Upper lobe of left lung (tissue), 6 donors: ENCODE results near the gene PRF1. TPM values are rescaled to one million over a fixed set of nuclear protein-coding genes. Genes with fewer than 3 reads are reported as not detected.

ENCODE experiments used
- ATAC-seq, 2 donors: fragments of 200-7000 bp; cut with Tn5 transposase; one replicate each; pipeline ENCODE4 v1.9.1; 2022; ENCODE audit warnings: mild to moderate bottlenecking in 2 of 2, moderate library complexity in 2 of 2; ENCODE audit not compliant: low FRiP score in 2 of 2
- DNase-seq, 2 donors: peaks; one replicate each; pipeline ENCODE4 v3.0.0-alpha.2; 2019 to 2020
- H3K27ac ChIP-seq, 4 donors: fragments of 200-600 bp; sonication (generic); one replicate each; pipeline ENCODE4 v1.5.1; 2016 to 2019
- H3K27me3 ChIP-seq, 4 donors: fragments of 200-600 bp; sonication (generic); one replicate each; pipeline ENCODE4 v1.5.1; 2017 to 2019
- H3K36me3 ChIP-seq, 4 donors: fragments of 200-600 bp; sonication (generic); one replicate each; pipeline ENCODE4 v1.5.1; 2016 to 2019
- H3K4me1 ChIP-seq, 4 donors: fragments of 200-600 bp; sonication (generic); one replicate each; pipeline ENCODE4 v1.5.1; 2018 to 2019
- H3K4me3 ChIP-seq, 4 donors: fragments of 200-600 bp; sonication (generic); one replicate each; pipeline ENCODE4 v1.5.1; 2017 to 2019; ENCODE audit warnings: mild to moderate bottlenecking in 2 of 4, moderate library complexity in 1 of 4
- H3K9me3 ChIP-seq, 4 donors: fragments of 200-600 bp; sonication (generic); one replicate each; pipeline ENCODE4 v1.5.1; 2018 to 2019
- CTCF ChIP-seq, 6 experiments: fragments of 450-650 bp in 4 of 6; fragments of 200-600 bp in 2 of 6; sonication (generic) in 2 of 6; IDR thresholded peaks; one replicate each; pipeline ENCODE4 v1.5.1; 2016 to 2019; ENCODE audit warnings: antibody characterized with exemption in 6 of 6
- EP300 ChIP-seq, 4 donors: sonication (generic); formaldehyde crosslinking; IDR thresholded peaks; one replicate each; pipeline ENCODE4 v1.5.1; 2017; ENCODE audit warnings: antibody characterized with exemption in 4 of 4, control low read depth in 2 of 4
- POLR2A ChIP-seq, 4 donors: fragments of 450-650 bp; IDR thresholded peaks; one replicate each; pipeline ENCODE4 v1.5.1; 2016 to 2017; ENCODE audit warnings: antibody characterized with exemption in 4 of 4, mild to moderate bottlenecking in 2 of 4
- POLR2AphosphoS5 ChIP-seq, 2 donors: sonication (generic); formaldehyde crosslinking; IDR thresholded peaks; one replicate each; pipeline ENCODE4 v1.5.1; 2017; ENCODE audit warnings: antibody characterized with exemption in 2 of 2
- WGBS, 2 donors: methylation state at CpG; one replicate each; pipeline ENCODE4 v1.1.5; 2017 to 2018; 5-methylcytosine and 5-hydroxymethylcytosine counted together
- total RNA-seq, 6 donors: library from RNA; depleted of rRNA in 4 of 6; stranded (reverse); fragments of >200 nt in 4 of 6; gene quantifications; one replicate each; pipeline versions ENCODE4 v1.1.0 to v1.2.1, GENCODE V29; 2016 to 2021
- donor health status: DM: no; HTN: no; CAD: no; lungs with moderate emphysema.
- donor health status: DM: no; HTN: yes; CAD: no; lungs with severe emphysema.

The PRF1 gene
- total RNA-seq, 6 donors from 2014 or later, result 6.3 to 26.9 (median 15.9) TPM

GRCh38 chr10:70568113-70568512, 34.4 kb downstream of the PRF1 start:
- DNase-seq (no peak), ATAC-seq (no peak)
- Histone ChIP-seq H3K4me3 (no peak overlapping the region), H3K27ac (no peak overlapping the region), H3K36me3 (peaks cover 0 to 54% (median 17%) of the 10 kb centered on the region in 4 donors), H3K4me1 (no peaks in the 10 kb centered on the region), H3K27me3 (no peaks in the 10 kb centered on the region), H3K9me3 (no peaks in the 10 kb centered on the region)
- TF ChIP-seq CTCF (IDR thresholded peaks at IDR 0.05), result no peak
- no peak for TF ChIP-seq POLR2A (IDR thresholded peaks at IDR 0.05)
- TF ChIP-seq POLR2AphosphoS5 (IDR thresholded peaks at IDR 0.05), result no peak
- no peak for TF ChIP-seq EP300 (IDR thresholded peaks at IDR 0.05)
- WGBS, 2 donors, result 90 to 92% methylated on average over 3 of the region's 3 CpGs

- ATAC-seq (no peak), DNase-seq (no peak)
- H3K9me3 ChIP-seq, result no peaks in the 10 kb centered on the region
- H3K27me3 ChIP-seq, result no peaks in the 10 kb centered on the region
- H3K27ac ChIP-seq, result no peak overlapping the region
- TF ChIP-seq POLR2AphosphoS5 (IDR thresholded peaks at IDR 0.05) (no peak), CTCF (IDR thresholded peaks at IDR 0.05) (no peak), POLR2A (IDR thresholded peaks at IDR 0.05) (no peak), EP300 (IDR thresholded peaks at IDR 0.05) (no peak)
- H3K36me3 ChIP-seq, result peaks cover 0 to 57% (median 17%) of the 10 kb centered on the region in 4 donors
- 85 to 86% methylated on average over 4 of the region's 4 CpGs for WGBS, 2 donors
- no peaks in the 10 kb centered on the region for H3K4me1 ChIP-seq
- H3K4me3 ChIP-seq, result no peak overlapping the region
These were observed 34.9 kb downstream of the PRF1 start for GRCh38 chr10:70567603-70568002.

GRCh38 chr10:70566515-70567290, 35.8 kb downstream of the PRF1 start:
- Histone ChIP-seq H3K36me3 (peaks cover 0 to 58% (median 17%) of the 10 kb centered on the region in 4 donors), H3K9me3 (no peaks in the 10 kb centered on the region), H3K4me3 (no peak overlapping the region), H3K4me1 (peaks cover under 1 to 8% (median 5%) of the 10 kb centered on the region in 4 donors), H3K27me3 (no peaks in the 10 kb centered on the region), H3K27ac (no peak overlapping the region)
- DNase-seq (no peak), ATAC-seq (no peak)
- 81 to 87% methylated on average over 13 to 18 of the region's 18 CpGs for WGBS, 2 donors
- no peak for TF ChIP-seq POLR2A (IDR thresholded peaks at IDR 0.05)
- no peak for TF ChIP-seq EP300 (IDR thresholded peaks at IDR 0.05)
- TF ChIP-seq CTCF (IDR thresholded peaks at IDR 0.05), result no peak
- TF ChIP-seq POLR2AphosphoS5 (IDR thresholded peaks at IDR 0.05), result no peak

- H3K9me3 ChIP-seq, result no peaks in the 10 kb centered on the region
- H3K27ac ChIP-seq, result no peak overlapping the region
- no peaks in the 10 kb centered on the region for H3K27me3 ChIP-seq
- H3K4me1 ChIP-seq, result peaks cover 9 to 17% (median 13%) of the 10 kb centered on the region in 4 donors
- WGBS, 2 donors, result 81 to 91% methylated on average over 11 to 18 of the region's 18 CpGs
- TF ChIP-seq CTCF (IDR thresholded peaks at IDR 0.05) (no peak), EP300 (IDR thresholded peaks at IDR 0.05) (no peak), POLR2A (IDR thresholded peaks at IDR 0.05) (no peak), POLR2AphosphoS5 (IDR thresholded peaks at IDR 0.05) (no peak)
- H3K36me3 ChIP-seq, result peaks cover 0 to 54% (median 17%) of the 10 kb centered on the region in 4 donors
- ATAC-seq (no peak), DNase-seq (no peak)
- no peak overlapping the region for H3K4me3 ChIP-seq
These were observed 36.7 kb downstream of the PRF1 start for GRCh38 chr10:70565556-70566514.
